Spleen (tissue), 7 donors: ENCODE measurements around the gene MCF2L.

Source experiments
- CTCF ChIP-seq, 11 experiments: fragments of 200-600 bp in 7 of 11; fragments of 450-650 bp in 4 of 11; sonication (generic) in 4 of 11; IDR thresholded peaks in 8 of 11; conservative IDR thresholded peaks in 3 of 11; 1 replicate in 7 of 11; 2 replicates in 4 of 11; pipeline versions ENCODE4 v1.4.0 to v1.8.0; 2016 to 2021; ENCODE audit warnings: antibody characterized with exemption in 11 of 11, inconsistent platforms in 4 of 11, mild to moderate bottlenecking in 1 of 11
- POLR2AphosphoS5 ChIP-seq, 3 donors: sonication (generic); formaldehyde crosslinking; IDR thresholded peaks; one replicate each; pipeline ENCODE4 v1.5.1; 2017; ENCODE audit warnings: antibody characterized with exemption in 3 of 3
- donor health status: DM: no; HTN: no; CAD: no; lungs with moderate emphysema.
- donor health status: DM: no; HTN: no; CAD: no.
- donor health status: DM: no; HTN: no; CAD: no.

- TF ChIP-seq POLR2AphosphoS5 (IDR thresholded peaks at IDR 0.05) (no peak), CTCF (IDR thresholded peaks at IDR 0.05 in 8 of 11, conservative IDR thresholded peaks at IDR 0.05 in 3 of 11) (no peak)
Measured at GRCh38 chr13:113083022-113083373, 114.0 kb downstream of the MCF2L start.
